AG08396 (cell line): ENCODE data around the gene CLEC19A.
A peak's percentile ranks its signal among the peaks of the same experiment; 100 is the strongest.

Experiments used
- DNase-seq: peaks from one replicate; pipeline ENCODE4 v3.0.0; 2012; ENCODE audit warnings: low spot score, mixed read lengths

Gene CLEC19A

GRCh38 chr16:19285431-19285830 is at the start of gene CLEC19A:
TSS of gene CLEC19A (plus strand) at chr16:19285731. CDS start at chr16:19285852, 121 bp downstream.
- no peak for DNase-seq

GRCh38 chr16:19235886-19236285 is 49.6 kb upstream of the CLEC19A start:
- no peak for DNase-seq

DNA sequence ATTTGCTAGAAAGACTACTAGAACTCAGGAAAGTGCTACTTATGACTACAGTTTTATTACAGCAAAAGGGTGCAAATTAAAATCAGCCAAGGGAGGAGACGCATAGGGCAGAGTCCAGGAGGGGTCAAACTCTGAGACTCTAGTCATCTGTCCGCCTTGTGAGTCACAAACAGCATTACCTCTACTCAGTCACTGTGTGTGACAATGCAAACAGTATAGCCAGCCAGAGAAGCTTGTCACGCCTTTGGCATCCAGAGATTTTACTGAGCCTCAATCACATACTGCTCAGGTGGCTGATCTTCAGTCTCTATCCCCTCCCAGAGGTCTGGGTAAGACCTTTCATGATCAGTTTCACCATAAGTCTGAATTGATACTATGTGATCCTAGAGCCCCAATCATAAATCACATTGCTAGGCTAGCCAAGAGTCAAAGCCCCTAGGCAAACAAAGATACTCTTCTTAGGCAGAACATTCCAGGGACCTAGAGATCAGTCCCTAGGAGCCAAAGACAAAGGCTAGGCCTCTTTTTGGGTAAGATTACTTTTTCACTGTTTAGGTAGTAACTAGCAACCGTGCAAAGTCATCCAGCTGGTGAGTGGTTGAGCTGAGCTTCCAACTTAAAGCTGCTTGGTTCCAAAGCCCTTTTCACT is 48.8 kb upstream of the CLEC19A start:
- peak; percentile 10 for DNase-seq

- DNase-seq = no peak
These were observed 47.1 kb upstream of the CLEC19A start for GRCh38 chr16:19238406-19238805.

DNA sequence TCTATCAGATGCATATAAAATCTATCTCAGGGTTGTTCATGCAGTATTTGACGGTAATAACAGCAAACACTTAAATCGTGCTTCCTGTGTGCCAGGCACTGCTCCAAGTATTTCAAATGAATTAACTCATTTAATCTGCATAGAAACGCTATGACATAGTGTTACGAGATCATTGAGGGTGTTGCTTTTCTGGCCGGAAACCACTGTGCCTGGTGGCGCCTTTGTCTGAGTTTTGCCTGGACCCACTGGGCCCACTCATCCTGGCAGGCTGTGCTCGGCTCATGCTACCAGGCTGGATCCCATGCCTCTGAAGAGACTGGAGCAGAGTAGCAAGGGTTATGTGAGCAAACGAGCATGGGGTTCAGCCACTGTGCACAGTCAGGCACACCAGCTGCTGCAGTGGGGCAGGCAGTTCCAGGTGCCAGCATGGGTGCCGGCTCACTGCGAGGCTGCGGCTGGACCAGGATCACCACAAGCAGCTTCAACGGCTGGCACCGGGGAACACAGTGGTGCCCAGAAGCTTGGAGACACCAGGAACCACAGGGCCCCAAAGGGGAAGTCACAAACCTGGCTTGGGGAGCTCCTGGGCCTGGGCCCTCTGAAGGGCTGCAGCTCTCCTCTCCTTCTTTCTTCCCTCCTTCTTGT is 45.9 kb upstream of the CLEC19A start:
- no peak for DNase-seq

DNA sequence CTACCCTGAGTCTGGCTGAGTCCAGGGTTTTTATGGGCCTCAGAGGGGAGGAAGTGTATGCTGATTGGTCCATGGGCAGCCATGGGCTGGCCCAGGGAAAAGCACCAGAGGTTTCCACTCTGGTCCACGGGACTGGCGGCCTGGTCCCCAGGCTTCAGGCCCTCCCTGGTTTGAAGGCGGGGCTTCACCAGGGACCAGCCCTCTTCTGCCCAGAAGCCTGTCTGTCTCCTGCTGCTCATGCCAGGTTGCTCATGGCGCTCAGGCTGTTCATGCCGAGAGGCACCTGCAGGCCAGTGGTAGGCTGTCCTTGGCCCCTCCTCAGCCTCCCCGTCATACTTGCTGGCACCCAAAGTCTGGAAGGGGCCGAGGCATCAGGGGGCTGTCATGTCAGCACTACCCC is 45.0 kb upstream of the CLEC19A start:
- DNase-seq = no peak

DNA sequence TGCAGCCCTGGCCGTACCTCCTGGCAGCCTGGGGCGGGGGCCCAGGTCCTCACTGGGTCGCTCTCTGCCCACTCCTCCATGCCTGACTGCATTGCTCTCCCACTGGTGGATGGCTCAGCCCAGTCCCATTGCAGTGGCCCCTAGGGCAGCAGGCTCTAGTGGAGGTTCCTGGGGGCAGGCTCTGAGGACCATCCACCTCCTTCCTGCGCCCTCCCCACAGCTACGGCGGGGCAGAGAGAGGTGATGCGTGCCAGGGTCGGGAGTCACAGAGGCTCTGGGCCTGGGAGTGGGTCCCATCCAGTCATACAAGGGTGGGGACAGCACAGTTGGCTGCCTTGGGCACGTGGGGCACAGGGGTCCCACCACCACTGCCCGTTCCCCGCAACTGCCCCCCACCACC is 44.0 kb upstream of the CLEC19A start:
- DNase-seq = no peak

DNA sequence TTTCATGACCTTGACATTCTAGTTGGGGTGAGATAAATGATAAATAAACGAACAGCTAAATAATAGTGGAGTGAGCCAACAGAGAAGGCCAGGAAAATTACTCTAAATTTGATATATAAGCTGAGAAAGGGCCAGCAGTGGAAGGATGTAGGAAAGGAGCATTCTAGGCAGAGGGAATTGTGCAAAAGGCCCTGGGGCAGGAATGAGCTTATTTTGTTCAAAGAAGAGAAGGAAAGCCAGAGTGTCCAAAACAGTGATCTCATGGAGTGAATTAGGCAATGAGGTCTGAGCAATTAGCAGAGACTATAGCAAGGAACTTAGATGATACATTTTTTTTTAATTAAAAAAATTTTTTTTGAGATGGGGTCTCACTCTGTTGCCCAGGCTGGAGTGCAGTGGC is 43.3 kb upstream of the CLEC19A start:
- DNase-seq = no peak

- no peak for DNase-seq
These were observed 42.5 kb upstream of the CLEC19A start for GRCh38 chr16:19242987-19243575.

GRCh38 chr16:19245326-19245925 is 40.1 kb upstream of the CLEC19A start:
- DNase-seq = no peak

DNA sequence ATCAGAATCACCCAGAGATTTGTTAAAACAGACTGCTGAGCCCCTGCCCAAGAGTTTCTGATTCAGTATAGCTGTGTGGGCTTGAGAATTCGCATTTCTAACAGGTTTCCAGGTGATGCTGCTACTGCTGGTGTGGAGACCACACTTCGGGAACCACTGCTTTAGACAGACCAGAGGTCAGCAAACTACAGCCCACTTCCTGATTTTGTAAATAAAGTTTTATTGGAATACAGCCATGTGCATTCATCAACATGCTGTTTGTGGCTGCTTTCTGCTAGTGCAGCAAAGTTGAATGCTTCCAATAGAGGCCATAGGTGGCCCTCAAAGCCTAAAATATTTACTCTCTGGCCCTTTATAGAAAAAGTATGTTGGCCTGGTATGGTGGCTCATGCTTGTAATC is 32.6 kb upstream of the CLEC19A start:
- no peak for DNase-seq

GRCh38 chr16:19254611-19255010 is 30.9 kb upstream of the CLEC19A start:
- DNase-seq = no peak

DNA sequence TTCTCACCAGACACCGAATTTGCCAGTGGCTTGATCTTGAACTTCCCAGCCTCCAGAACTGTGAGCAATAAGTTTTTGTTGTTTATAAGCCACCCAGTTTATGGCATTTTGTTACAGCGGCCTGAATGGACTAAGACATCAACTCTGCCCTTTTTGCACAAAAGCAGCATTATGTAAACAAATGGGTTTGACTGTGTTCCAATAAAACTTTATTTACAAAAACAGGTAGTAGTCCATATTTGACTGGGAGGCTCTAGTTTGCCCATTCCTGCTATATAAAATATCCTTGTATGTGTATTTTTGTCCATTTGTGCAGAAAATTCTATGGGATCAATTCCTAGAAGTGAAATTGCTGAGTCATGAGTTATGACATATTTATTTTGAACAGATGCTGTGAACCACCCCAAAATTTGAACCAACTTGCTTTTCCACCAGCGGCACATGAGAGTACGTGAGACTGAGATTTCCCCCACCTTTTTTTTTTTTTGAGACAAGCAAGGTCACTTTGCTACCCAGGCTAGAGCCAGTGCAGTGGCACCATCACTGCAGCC is 21.3 kb upstream of the CLEC19A start:
- DNase-seq = no peak

DNA sequence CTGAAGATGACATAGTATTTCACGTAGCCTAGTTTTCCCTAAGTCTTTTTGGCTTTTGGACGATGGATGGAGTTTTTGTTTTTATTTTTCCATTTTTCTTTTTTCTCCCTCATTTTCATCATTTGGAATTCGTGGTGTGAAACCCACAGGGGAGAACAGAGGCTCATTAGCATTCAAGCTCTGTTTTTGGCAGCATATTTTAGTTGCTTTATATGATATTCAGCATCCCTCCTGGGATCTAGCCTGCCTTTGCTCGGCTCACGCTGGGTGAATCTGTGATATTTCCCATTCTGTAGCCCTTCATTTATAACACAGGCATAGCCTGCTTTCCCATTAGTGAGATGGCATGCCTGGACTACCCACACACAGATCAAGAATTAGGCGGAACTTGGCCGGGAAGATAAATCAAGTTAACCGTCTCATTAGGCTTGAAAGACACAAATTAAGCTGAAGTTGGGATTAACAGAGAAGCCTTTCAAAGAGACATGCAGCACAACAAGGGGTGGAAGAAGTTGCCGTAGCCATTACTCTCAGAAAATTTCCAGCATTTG is 20.1 kb upstream of the CLEC19A start:
- DNase-seq = no peak

DNA sequence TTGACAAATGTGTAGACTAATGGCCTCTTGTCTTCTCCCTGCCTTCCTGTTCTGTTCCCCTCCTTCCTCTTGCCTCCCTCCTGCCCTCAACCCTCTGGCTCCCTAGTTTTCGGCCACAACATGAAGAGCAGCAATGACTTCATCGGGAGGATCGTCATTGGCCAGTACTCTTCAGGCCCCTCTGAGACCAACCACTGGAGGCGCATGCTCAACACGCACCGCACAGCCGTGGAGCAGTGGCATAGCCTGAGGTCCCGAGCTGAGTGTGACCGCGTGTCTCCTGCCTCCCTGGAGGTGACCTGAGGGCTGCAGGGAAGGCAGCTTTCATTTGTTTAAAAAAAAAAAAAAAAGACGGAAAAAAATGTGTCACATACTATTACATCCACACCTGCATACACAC is 18.8 kb upstream of the CLEC19A start:
- DNase-seq = no peak

DNA sequence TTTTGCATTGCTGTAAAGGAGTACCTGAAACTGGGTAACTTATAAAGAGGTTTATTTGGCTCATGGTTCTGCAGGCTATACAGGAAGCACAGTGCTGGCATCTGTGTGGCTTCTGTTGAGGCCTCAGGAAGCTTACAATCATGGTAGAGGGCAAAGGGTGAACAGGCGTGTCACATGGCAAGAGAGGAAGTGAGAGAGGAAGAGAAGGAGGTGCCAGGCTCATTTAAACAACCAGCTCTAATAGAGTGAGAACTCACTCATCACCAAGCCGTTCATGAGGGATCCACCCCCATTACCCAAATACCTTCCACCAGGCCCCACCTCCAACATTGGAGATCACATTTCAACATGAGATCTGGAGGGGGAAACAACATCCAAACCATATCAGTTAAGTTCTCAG is 16.4 kb upstream of the CLEC19A start:
- DNase-seq = no peak

GRCh38 chr16:19274165-19274797 is 11.2 kb upstream of the CLEC19A start:
- DNase-seq = no peak

- no peak for DNase-seq
These were observed 7.1 kb upstream of the CLEC19A start for GRCh38 chr16:19278403-19278802.

DNA sequence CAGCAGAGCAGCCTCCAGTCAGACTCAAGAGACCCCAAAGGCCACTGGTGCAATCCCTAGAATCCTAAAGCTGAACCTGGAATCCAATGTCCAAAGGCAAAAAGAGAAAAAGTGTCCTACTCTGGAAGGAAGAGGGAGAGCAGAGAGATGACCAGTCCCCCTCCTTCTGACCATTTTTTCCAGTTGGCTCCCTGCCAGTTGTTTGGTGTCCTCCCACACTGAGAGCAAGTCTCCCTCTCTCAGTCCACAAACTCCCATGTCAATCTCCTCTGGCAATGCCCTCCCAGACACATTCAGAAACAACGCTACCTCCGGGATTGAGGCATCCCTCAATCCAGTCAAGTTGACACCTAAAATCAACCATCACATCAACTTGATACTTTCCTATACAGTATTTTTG is 4.3 kb upstream of the CLEC19A start:
- DNase-seq = no peak

GRCh38 chr16:19282101-19282500 is 3.4 kb upstream of the CLEC19A start:
- no peak for DNase-seq

DNA sequence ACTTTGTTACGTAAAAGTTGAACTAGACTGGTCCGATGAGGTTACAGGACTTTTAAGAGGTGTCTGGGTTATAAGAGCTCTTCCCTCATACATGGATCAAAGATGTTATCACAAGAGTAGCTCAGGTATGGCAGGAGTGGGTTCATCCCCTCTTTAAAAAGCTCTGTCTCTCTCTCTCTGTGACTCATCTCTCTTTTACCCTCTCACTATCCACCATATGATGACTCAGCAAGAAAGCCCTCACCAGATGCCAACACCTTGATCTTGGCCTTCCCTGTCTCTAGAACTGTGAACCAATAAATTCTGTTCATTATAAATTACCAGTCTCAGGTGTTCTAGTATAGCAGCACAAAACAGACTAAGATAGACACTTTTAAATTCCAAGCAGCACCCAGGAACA is 1.9 kb upstream of the CLEC19A start:
- DNase-seq = no peak

GRCh38 chr16:19284207-19284606 is 1.3 kb upstream of the CLEC19A start:
- no peak for DNase-seq
